D721Med (cell line): Measurements from ENCODE around the gene USH2A.
"Not testable (repeated sequence)": the region's sequence is repeated elsewhere in the genome, so short reads cannot be mapped to it uniquely, and the experiment has no call there.

ENCODE experiments used
- DNase-seq: peaks from one replicate; pipeline ENCODE4 v3.0.0; 2011; ENCODE audit warnings: low spot score; ENCODE audit not compliant: insufficient read length
- FAIRE-seq: peaks from 2 replicates; lab custom pipeline; 2011; peaks lifted over from hg19 to GRCh38; lab: Jason Lieb, UNC
- TF ChIP-seq, protein P1 (sequence below): IDR thresholded peaks from 2 replicates; pipeline ENCODE4 v1.5.1; 2012; ENCODE audit warnings: mild to moderate bottlenecking, control low read depth; ENCODE audit not compliant: insufficient read depth; ENCODE audit errors: missing control alignments

USH2A gene

DNA sequence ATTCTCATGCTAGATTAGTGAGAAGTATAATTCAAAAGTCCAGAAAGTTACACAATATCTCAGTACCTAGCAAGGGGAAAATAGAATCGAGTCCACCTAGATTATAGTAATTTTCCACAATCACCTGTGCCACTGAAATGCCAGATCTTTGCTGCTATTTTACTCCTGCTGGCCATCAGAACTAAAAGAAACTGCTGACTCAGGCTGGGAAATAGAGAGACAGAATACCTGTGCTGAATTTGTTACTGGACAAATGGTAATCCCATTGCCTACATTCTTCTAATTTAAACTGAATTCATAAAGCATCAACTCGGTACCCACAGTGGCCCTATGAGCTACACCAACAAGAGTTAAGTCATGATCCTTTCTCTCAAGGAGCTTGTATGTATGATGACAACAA, 55.0 kb downstream of the USH2A start:
- TF ChIP-seq, protein P1, sequence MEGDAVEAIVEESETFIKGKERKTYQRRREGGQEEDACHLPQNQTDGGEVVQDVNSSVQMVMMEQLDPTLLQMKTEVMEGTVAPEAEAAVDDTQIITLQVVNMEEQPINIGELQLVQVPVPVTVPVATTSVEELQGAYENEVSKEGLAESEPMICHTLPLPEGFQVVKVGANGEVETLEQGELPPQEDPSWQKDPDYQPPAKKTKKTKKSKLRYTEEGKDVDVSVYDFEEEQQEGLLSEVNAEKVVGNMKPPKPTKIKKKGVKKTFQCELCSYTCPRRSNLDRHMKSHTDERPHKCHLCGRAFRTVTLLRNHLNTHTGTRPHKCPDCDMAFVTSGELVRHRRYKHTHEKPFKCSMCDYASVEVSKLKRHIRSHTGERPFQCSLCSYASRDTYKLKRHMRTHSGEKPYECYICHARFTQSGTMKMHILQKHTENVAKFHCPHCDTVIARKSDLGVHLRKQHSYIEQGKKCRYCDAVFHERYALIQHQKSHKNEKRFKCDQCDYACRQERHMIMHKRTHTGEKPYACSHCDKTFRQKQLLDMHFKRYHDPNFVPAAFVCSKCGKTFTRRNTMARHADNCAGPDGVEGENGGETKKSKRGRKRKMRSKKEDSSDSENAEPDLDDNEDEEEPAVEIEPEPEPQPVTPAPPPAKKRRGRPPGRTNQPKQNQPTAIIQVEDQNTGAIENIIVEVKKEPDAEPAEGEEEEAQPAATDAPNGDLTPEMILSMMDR: no peak
- no peak for FAIRE-seq
- DNase-seq: no peak

DNA sequence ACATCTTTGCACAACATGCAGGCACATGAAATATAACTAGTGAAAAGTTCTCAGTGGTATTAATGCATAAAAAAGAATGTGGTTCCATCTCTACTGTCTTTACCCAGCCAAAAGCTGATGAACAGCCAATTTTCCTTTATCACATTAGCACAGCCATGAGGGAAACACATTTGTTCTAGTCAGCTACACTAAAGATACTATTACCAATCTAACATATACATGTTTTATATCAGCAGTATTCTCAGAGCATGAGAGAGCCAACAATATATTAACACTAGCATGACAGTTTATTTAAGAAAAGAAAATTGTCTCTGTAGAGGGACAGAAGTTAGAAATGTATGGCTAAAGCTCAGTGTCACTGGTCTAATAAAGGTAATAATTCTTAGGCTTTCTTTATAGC, 56.3 kb downstream of the USH2A start:
- FAIRE-seq: no peak
- TF ChIP-seq, protein P1: no peak
- DNase-seq: no peak

DNA sequence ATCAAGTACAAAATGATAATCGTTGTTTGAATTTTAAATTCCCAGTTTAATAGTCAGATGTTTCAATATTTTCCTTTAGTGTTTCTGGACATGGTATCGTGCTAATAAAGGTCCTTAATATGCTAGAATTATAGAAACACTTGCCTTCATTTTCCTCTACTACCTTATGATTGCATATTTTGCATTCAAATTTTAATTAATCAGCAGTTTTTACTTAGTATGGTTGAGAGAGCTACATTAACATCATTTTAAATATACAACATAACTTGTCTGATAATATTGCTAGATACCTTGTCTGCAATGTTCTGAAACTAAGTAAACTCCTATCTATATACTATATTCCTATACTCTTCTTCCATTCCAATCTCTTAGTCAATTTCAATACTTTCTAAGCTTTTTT, 66.3 kb downstream of the USH2A start:
- DNase-seq (no peak), FAIRE-seq (peak; percentile 92)
- TF ChIP-seq, protein P1: no peak

DNA sequence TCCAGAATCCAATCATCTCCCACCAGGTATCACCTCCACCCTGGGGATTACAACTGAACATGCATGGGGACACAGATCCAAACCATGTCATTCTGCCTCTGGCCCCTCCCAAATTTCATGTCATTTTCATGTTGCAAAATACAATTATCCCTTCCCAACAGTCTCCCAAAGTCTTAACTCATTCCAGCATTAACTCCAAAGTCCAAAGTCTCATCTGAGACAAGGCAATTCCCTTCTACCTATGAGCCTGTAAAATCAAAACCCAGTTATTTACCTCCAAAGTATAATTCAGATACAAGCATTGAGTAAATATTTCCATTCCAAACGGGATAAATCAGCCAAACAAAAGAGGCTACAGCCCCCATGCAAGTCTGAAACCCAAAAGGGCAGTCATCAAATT, 73.1 kb downstream of the USH2A start:
- DNase-seq (no peak), FAIRE-seq (no peak)
- TF ChIP-seq, protein P1: no peak

DNA sequence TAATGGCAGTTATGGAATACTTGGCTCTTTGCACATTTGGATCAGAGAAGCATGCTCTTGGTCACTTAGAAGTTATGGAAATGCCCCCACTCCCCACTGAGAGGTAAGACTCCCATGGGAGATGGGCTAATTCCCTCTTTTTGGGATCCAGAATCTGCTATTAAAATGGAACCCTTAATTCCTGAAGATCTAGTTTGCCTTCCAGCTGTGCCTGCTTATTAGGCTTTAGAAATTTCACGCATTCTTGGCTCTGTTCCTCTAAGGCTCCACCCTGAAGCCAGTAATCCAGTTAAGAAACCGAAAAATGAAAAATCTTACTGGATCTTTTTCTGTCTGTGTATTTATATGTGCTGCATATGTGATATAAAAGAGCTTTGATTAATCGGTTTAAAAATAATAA, 76.7 kb downstream of the USH2A start:
- peak; percentile 25 for FAIRE-seq
- DNase-seq: no peak

DNA sequence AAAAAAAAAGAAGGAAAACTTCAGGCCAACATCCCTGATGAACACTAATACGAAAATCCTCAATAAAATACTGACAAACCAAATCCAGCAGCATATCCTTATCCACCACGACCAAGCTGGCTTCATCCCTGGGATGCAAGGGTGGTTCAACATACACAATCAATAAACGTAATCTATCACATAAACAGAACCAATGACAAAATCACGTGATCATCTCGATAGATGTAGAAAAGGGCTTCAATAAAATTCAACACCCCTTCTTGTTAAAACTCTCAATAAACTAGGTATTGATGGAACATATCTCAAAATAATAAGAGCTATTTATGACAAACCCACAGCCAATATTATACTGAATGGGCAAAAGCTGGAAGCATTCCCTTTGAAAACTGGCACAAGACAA, 82.7 kb downstream of the USH2A start:
- DNase-seq, FAIRE-seq: not testable (repeated sequence)

More for the DNA sequence above, 76.7 kb downstream of the USH2A start:
- TF ChIP-seq, protein P1: no peak

DNA sequence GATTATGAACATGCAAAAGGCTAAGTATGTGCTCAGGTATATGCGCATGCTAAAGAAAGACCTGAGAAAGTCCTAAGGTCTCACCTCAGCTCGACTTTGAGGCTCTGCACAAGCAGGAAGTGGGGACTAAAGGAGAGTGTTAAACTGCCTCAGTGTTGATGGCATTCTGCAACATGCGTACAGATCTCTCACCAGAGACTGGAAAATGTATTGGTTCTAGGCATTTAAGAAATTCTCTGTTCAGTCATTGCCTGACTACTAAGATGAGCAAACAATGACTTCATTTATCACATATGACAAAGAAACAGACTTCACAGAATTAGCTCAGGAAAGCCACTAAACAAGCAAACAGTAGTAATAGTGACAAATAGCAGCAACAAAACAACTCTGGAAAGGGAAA, 90.8 kb downstream of the USH2A start:
- TF ChIP-seq, protein P1: no peak
- FAIRE-seq (peak; percentile 76), DNase-seq (no peak)

DNA sequence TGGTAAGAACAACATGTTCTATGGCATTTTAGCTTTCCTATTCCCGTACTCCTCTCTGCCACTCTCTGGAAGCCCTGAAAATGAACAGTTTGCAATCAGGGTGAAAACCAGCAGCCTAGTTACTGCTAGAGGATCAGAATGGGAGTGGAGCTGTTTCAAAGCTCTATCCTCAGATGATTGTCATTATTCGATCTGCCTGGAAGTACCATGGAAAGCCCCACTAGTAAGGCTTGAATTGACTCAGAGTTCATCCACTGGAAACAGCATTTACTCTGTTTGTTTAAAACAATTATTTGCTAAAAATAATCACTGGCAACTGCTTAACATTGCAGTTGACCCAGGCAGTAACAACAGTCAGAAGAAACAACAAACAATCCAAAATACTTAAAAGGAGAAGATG, 91.2 kb downstream of the USH2A start:
- DNase-seq: no peak
- peak; percentile 25 for FAIRE-seq
- TF ChIP-seq, protein P1: no peak
